Measurements from ENCODE around the gene MAPKAPK3. TPM values are rescaled to one million over a fixed set of nuclear protein-coding genes. Genes with fewer than 3 reads are reported as not detected.

MAPKAPK3 gene
- polyA plus RNA-seq, 1 donor from 2014 or later = 4.3 TPM

- no peaks in the 10 kb centered on the region for H3F3A ChIP-seq (ENCODE audit: insufficient read depth, low read length, poor library complexity, severe bottlenecking)
- no peaks in the 10 kb centered on the region for H3K9me2 ChIP-seq (ENCODE audit: insufficient read depth, low read length)
- no peaks in the 10 kb centered on the region for H3K9me3 ChIP-seq (ENCODE audit: low read length)
- H3K27me3 ChIP-seq (ENCODE audit: insufficient read depth, low read depth, low read length) = peaks cover 14% of the 10 kb centered on the region
- H3K9ac ChIP-seq (ENCODE audit: low read length) = no peak overlapping the region
- no peaks in the 10 kb centered on the region for H3K36me3 ChIP-seq (ENCODE audit: insufficient read depth, low read length)
- no peak overlapping the region for H3K4me3 ChIP-seq (ENCODE audit: low read length)
- no peaks in the 10 kb centered on the region for H3K79me2 ChIP-seq (replicated peaks; ENCODE audit: insufficient read depth, low read length)
- H2AFZ ChIP-seq (ENCODE audit: low read depth, low read length) = no peak overlapping the region
- TF ChIP-seq REST (IDR thresholded peaks at IDR 0.05; ENCODE audit: borderline replicate concordance) = no peak
- TF ChIP-seq MXI1 (conservative IDR thresholded peaks at IDR 0.05; ENCODE audit: poor library complexity, severe bottlenecking) = no peak
- TF ChIP-seq EZH2 (IDR thresholded peaks at IDR 0.05; ENCODE audit: borderline replicate concordance, insufficient read depth, low read length, poor library complexity, severe bottlenecking) = no peak
- TF ChIP-seq RAD21 (conservative IDR thresholded peaks at IDR 0.05) = no peak
- TF ChIP-seq CTCF (IDR thresholded peaks at IDR 0.05; ENCODE audit: poor library complexity, severe bottlenecking) = no peak
- no peak for TF ChIP-seq EP300 (conservative IDR thresholded peaks at IDR 0.05; ENCODE audit: poor library complexity, severe bottlenecking)
- TF ChIP-seq POLR2AphosphoS5 (IDR thresholded peaks at IDR 0.05) = no peak
- TF ChIP-seq SMC3 (conservative IDR thresholded peaks at IDR 0.05; ENCODE audit: poor library complexity) = no peak
- no peak for TF ChIP-seq TAF1 (IDR thresholded peaks at IDR 0.05; ENCODE audit: low read depth)
- no peaks in the 10 kb centered on the region for H4K20me1 ChIP-seq (ENCODE audit: insufficient read depth)
- no peak overlapping the region for H3K27ac ChIP-seq (ENCODE audit: low read length)
- H3K4me2 ChIP-seq (ENCODE audit: low read length) = no peak overlapping the region
Observed at GRCh38 chr3:50610181-50610971, 6.6 kb upstream of the MAPKAPK3 start.

- no peak for TF ChIP-seq SMC3 (conservative IDR thresholded peaks at IDR 0.05; ENCODE audit: poor library complexity)
Observed at GRCh38 chr3:50610992-50611463, 5.9 kb upstream of the MAPKAPK3 start.

More at GRCh38 chr3:50610992-50611463, 5.9 kb upstream of the MAPKAPK3 start:
- no peaks in the 10 kb centered on the region for H3K79me2 ChIP-seq (replicated peaks; ENCODE audit: insufficient read depth, low read length)
- no peaks in the 10 kb centered on the region for H3K36me3 ChIP-seq (ENCODE audit: insufficient read depth, low read length)
- no peak overlapping the region for H3K27ac ChIP-seq (ENCODE audit: low read length)
- no peaks in the 10 kb centered on the region for H3K9me2 ChIP-seq (ENCODE audit: insufficient read depth, low read length)
- peak overlapping the region; percentile 31 for H3K9ac ChIP-seq (ENCODE audit: low read length)
- no peak overlapping the region for H3K4me2 ChIP-seq (ENCODE audit: low read length)
- H3K4me3 ChIP-seq (ENCODE audit: low read length) = peak overlapping the region; percentile 79
- no peaks in the 10 kb centered on the region for H3K9me3 ChIP-seq (ENCODE audit: low read length)
- H2AFZ ChIP-seq (ENCODE audit: low read depth, low read length) = peak overlapping the region; percentile 27
- H3K27me3 ChIP-seq (ENCODE audit: insufficient read depth, low read depth, low read length) = peaks cover 14% of the 10 kb centered on the region
- H4K20me1 ChIP-seq (ENCODE audit: insufficient read depth) = no peaks in the 10 kb centered on the region
- H3F3A ChIP-seq (ENCODE audit: insufficient read depth, low read length, poor library complexity, severe bottlenecking) = no peaks in the 10 kb centered on the region
